H9 (cell line): ENCODE measurements around the gene GALNT17. TPM values are rescaled to one million over a fixed set of nuclear protein-coding genes. Genes with fewer than 3 reads are reported as not detected.
A peak's percentile ranks its signal among the peaks of the same experiment; 100 is the strongest.

Source experiments
- DNase-seq: peaks from one replicate; pipeline ENCODE4 v3.0.0-alpha.2; 2017
- H2AFZ ChIP-seq: one replicate; pipeline ENCODE4 v1.6.1; 2013; ENCODE audit warnings: mild to moderate bottlenecking, low read length, control low read depth, moderate library complexity
- H2AK5ac ChIP-seq: 2 replicates; pipeline ENCODE4 v1.6.1; 2013; ENCODE audit warnings: low read length, control low read depth, mixed read lengths; ENCODE audit not compliant: insufficient read length
- H2BK120ac ChIP-seq: one replicate; pipeline ENCODE4 v1.6.1; 2013; ENCODE audit warnings: low read depth, mild to moderate bottlenecking, low read length, control low read depth, inconsistent platforms; ENCODE audit not compliant: poor library complexity, severe bottlenecking
- H2BK12ac ChIP-seq: 2 replicates; pipeline ENCODE4 v1.6.1; 2013; ENCODE audit warnings: low read length, control low read depth, mixed read lengths, low read depth; ENCODE audit not compliant: insufficient read length
- H2BK15ac ChIP-seq: 2 replicates; pipeline ENCODE4 v1.6.1; 2013; ENCODE audit warnings: low read depth, low read length, control low read depth
- H2BK20ac ChIP-seq: one replicate; pipeline ENCODE4 v1.6.1; 2013; ENCODE audit warnings: low read depth, mild to moderate bottlenecking, low read length, control low read depth, inconsistent platforms; ENCODE audit not compliant: poor library complexity, severe bottlenecking
- H2BK5ac ChIP-seq: 2 replicates; pipeline ENCODE4 v1.6.1; 2013; ENCODE audit warnings: low read length, control low read depth, mixed read lengths; ENCODE audit not compliant: insufficient read length
- H3K14ac ChIP-seq: 2 replicates; pipeline ENCODE4 v1.6.1; 2013; ENCODE audit warnings: low read length, control low read depth; ENCODE audit not compliant: insufficient read depth
- H3K18ac ChIP-seq: 2 replicates; pipeline ENCODE4 v1.6.1; 2013; ENCODE audit warnings: low read depth, mild to moderate bottlenecking, mixed read lengths, low read length, control low read depth; ENCODE audit not compliant: insufficient read length
- H3K23ac ChIP-seq: 2 replicates; pipeline ENCODE4 v1.6.1; 2013; ENCODE audit warnings: low read length, control low read depth, mixed read lengths, low read depth; ENCODE audit not compliant: insufficient read length
- H3K23me2 ChIP-seq: 2 replicates; pipeline ENCODE4 v1.6.1; 2013; ENCODE audit warnings: low read depth, mild to moderate bottlenecking, mixed read lengths, low read length, control low read depth; ENCODE audit not compliant: insufficient read length, poor library complexity, severe bottlenecking
- H3K27ac ChIP-seq: 2 replicates; pipeline ENCODE4 v1.5.1; 2013; ENCODE audit warnings: low read length, control low read depth, mixed read lengths, low read depth; ENCODE audit not compliant: insufficient read length
- H3K27me3 ChIP-seq: 2 replicates; pipeline ENCODE4 v1.6.1; 2013; ENCODE audit warnings: low read length, control low read depth, inconsistent platforms; ENCODE audit not compliant: insufficient read depth
- H3K4ac ChIP-seq: 2 replicates; pipeline ENCODE4 v1.6.1; 2013; ENCODE audit warnings: low read depth, mild to moderate bottlenecking, control low read depth, inconsistent platforms, low read length, moderate library complexity
- H3K4me1 ChIP-seq: 2 replicates; pipeline ENCODE4 v1.6.1; 2013; ENCODE audit warnings: low read length, control low read depth, inconsistent platforms; ENCODE audit not compliant: insufficient read depth
- H3K4me2 ChIP-seq: 2 replicates; pipeline ENCODE4 v1.6.1; 2013; ENCODE audit warnings: low read length, control low read depth, mixed read lengths; ENCODE audit not compliant: insufficient read length, insufficient read depth
- H3K56ac ChIP-seq: 2 replicates; pipeline ENCODE4 v1.6.1; 2013; ENCODE audit warnings: low read depth, mild to moderate bottlenecking, mixed read lengths, low read length, control low read depth; ENCODE audit not compliant: insufficient read length
- H3K79me1 ChIP-seq: 2 replicates; pipeline ENCODE4 v1.6.1; 2013; ENCODE audit warnings: low read depth, mild to moderate bottlenecking, moderate library complexity, low read length, control low read depth, inconsistent platforms; ENCODE audit not compliant: insufficient read depth, poor library complexity, severe bottlenecking
- H3K79me2 ChIP-seq: 2 replicates; pipeline ENCODE4 v1.6.1; 2013; ENCODE audit warnings: low read length, control low read depth, inconsistent platforms; ENCODE audit not compliant: insufficient read depth
- H3K9ac ChIP-seq: 2 replicates; pipeline ENCODE4 v1.6.1; 2013; ENCODE audit warnings: low read length, control low read depth, mixed read lengths; ENCODE audit not compliant: insufficient read length; ENCODE audit errors: extremely low read depth
- H3K9me3 ChIP-seq: one replicate; pipeline ENCODE4 v1.6.1; 2013; ENCODE audit warnings: low read depth, low read length, inconsistent platforms; ENCODE audit not compliant: control insufficient read depth
- H3T11ph ChIP-seq: one replicate; pipeline ENCODE4 v1.6.1; 2013; ENCODE audit warnings: mild to moderate bottlenecking, low read length, control low read depth, inconsistent platforms
- H4K20me1 ChIP-seq: one replicate; pipeline ENCODE4 v1.6.1; 2013; ENCODE audit not compliant: control insufficient read depth, insufficient read length, insufficient read depth
- H4K5ac ChIP-seq: 2 replicates; pipeline ENCODE4 v1.6.1; 2013; ENCODE audit warnings: low read depth, mild to moderate bottlenecking, mixed read lengths, low read length, control low read depth; ENCODE audit not compliant: insufficient read length
- H4K8ac ChIP-seq: replicated peaks from 2 replicates; pipeline ENCODE4 v1.6.1; 2013; ENCODE audit warnings: low read length, control low read depth, mixed read lengths, low read depth; ENCODE audit not compliant: insufficient read length
- H4K91ac ChIP-seq: 2 replicates; pipeline ENCODE4 v1.6.1; 2013; ENCODE audit warnings: low read depth, mild to moderate bottlenecking, moderate library complexity, mixed read lengths, low read length, control low read depth; ENCODE audit not compliant: insufficient read length
- H3K27ac Mint-ChIP-seq, 3 experiments: 2 replicates in 2 of 3; 3 replicates in 1 of 3; pipeline ENCODE4 v1.8.0; 2020 to 2021; ENCODE audit warnings: mixed read lengths in 3 of 3, mild to moderate bottlenecking in 1 of 3, moderate library complexity in 1 of 3
- H3K27me3 Mint-ChIP-seq: 2 replicates; pipeline ENCODE4 v1.8.0; 2021; ENCODE audit warnings: low read depth, mild to moderate bottlenecking, moderate library complexity, mixed read lengths
- H3K36me3 Mint-ChIP-seq, 3 experiments: 2 replicates in 2 of 3; 3 replicates in 1 of 3; pipeline ENCODE4 v1.8.0; 2020 to 2021; ENCODE audit warnings: low read depth in 3 of 3, mixed read lengths in 3 of 3; ENCODE audit not compliant: insufficient read depth in 1 of 3
- H3K4me1 Mint-ChIP-seq, 2 experiments: 2 replicates each; pipeline ENCODE4 v1.8.0; 2020; ENCODE audit warnings: mixed read lengths in 2 of 2
- H3K4me3 Mint-ChIP-seq, 2 experiments: 2 replicates in 1 of 2; 3 replicates in 1 of 2; pipeline ENCODE4 v1.8.0; 2020 to 2021; ENCODE audit warnings: mild to moderate bottlenecking in 2 of 2, mixed read lengths in 2 of 2, moderate library complexity in 1 of 2
- H3K9me3 Mint-ChIP-seq, 2 experiments: 2 replicates in 1 of 2; 3 replicates in 1 of 2; pipeline ENCODE4 v1.8.0; 2020; ENCODE audit warnings: mild to moderate bottlenecking in 2 of 2, mixed read lengths in 2 of 2, moderate library complexity in 1 of 2
- whole genome bisulfite sequencing: extraction: QIAGEN DNeasy Blood & Tissue Kit; methylation state at CpG from one replicate; pipeline ENCODE4 v1.1.7; 2013; ENCODE audit warnings: missing lambda C conversion rate, low lambda C conversion rate, mixed read lengths; ENCODE audit not compliant: insufficient read length; ENCODE audit errors: extremely low coverage; 5-methylcytosine and 5-hydroxymethylcytosine counted together
- total RNA-seq: library from RNA; stranded (reverse); gene quantifications from 2 replicates; pipeline ENCODE4 v1.2.1, GENCODE V29; 2021
- TF ChIP-seq, protein P1 (sequence below): fragments of 200-600 bp; sonication (generic); conservative IDR thresholded peaks from 3 replicates; pipeline ENCODE4 v1.8.0; 2021; ENCODE audit warnings: antibody characterized with exemption, mild to moderate bottlenecking

GALNT17 gene
- total RNA-seq, 1 experiment from 2014 or later, result 43.2 TPM

DNA sequence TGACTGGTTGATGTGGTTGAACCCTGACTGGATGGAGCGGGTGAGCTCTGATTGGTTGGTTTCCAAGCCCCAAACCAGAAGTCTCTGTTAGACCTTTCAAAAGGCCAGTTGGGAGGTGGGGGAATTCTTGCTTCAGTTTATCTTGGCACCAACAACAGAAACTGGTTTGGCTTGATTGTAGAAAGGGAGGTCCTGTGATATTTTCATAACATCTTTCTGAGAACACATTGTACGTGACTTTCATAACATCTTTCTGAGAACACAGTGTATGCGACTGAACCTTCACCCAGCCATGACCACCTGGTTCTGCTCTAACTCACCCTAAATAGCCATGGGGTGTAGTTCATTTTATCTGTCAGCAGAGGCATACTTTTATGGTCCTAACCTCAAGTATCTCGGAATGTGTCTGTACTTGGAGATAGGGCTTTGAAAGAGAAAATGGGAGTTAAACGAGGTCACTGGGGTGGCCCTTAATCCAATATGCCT, 88.3 kb downstream of the GALNT17 start:
- H2AK5ac ChIP-seq, result no peak overlapping the region
- H3K27me3 Mint-ChIP-seq, result no peaks in the 10 kb centered on the region
- no peak overlapping the region for H3T11ph ChIP-seq

More for the DNA sequence above, 88.3 kb downstream of the GALNT17 start:
- Histone ChIP-seq H3K23me2 (no peaks in the 10 kb centered on the region), H2AFZ (no peak overlapping the region), H4K5ac (no peak overlapping the region), H3K56ac (no peak overlapping the region), H3K4ac (no peak overlapping the region), H2BK20ac (no peak overlapping the region), H3K27me3 (no peaks in the 10 kb centered on the region), H2BK12ac (no peak overlapping the region), H3K79me1 (peaks cover 7% of the 10 kb centered on the region), H3K18ac (no peak overlapping the region), H2BK5ac (no peak overlapping the region), H3K9me3 (no peaks in the 10 kb centered on the region), H3K23ac (no peak overlapping the region), H2BK15ac (no peak overlapping the region), H2BK120ac (no peak overlapping the region), H3K9ac (no peak overlapping the region), H3K4me1 (no peaks in the 10 kb centered on the region), H3K27ac (no peak overlapping the region), H4K8ac (no peak overlapping the region), H4K20me1 (no peaks in the 10 kb centered on the region), H3K14ac (no peak overlapping the region), H4K91ac (no peak overlapping the region), H3K79me2 (peaks cover 15% of the 10 kb centered on the region), H3K4me2 (no peak overlapping the region)
- no peak for DNase-seq
- TF ChIP-seq, protein P1, sequence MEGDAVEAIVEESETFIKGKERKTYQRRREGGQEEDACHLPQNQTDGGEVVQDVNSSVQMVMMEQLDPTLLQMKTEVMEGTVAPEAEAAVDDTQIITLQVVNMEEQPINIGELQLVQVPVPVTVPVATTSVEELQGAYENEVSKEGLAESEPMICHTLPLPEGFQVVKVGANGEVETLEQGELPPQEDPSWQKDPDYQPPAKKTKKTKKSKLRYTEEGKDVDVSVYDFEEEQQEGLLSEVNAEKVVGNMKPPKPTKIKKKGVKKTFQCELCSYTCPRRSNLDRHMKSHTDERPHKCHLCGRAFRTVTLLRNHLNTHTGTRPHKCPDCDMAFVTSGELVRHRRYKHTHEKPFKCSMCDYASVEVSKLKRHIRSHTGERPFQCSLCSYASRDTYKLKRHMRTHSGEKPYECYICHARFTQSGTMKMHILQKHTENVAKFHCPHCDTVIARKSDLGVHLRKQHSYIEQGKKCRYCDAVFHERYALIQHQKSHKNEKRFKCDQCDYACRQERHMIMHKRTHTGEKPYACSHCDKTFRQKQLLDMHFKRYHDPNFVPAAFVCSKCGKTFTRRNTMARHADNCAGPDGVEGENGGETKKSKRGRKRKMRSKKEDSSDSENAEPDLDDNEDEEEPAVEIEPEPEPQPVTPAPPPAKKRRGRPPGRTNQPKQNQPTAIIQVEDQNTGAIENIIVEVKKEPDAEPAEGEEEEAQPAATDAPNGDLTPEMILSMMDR, result peak; percentile 40; the same call in 2 of the 3 replicates
- WGBS, result no CpG with 5 or more reads among the region's 5 CpGs
- H3K36me3 Mint-ChIP-seq, result peaks cover 17 to 47% (median 26%) of the 10 kb centered on the region in 3 experiments
- H3K4me1 Mint-ChIP-seq, result peaks cover 25 to 27% of the 10 kb centered on the region in 2 experiments
- H3K9me3 Mint-ChIP-seq, result peaks cover 2 to 12% of the 10 kb centered on the region in 2 experiments
- H3K4me3 Mint-ChIP-seq, result no peak overlapping the region
- no peak overlapping the region for H3K27ac Mint-ChIP-seq
